ENCODE data around the gene TRIM62.
"Not testable (repeated sequence)": the region's sequence is repeated elsewhere in the genome, so short reads cannot be mapped to it uniquely, and the experiment has no call there.

The TRIM62 gene

DNA sequence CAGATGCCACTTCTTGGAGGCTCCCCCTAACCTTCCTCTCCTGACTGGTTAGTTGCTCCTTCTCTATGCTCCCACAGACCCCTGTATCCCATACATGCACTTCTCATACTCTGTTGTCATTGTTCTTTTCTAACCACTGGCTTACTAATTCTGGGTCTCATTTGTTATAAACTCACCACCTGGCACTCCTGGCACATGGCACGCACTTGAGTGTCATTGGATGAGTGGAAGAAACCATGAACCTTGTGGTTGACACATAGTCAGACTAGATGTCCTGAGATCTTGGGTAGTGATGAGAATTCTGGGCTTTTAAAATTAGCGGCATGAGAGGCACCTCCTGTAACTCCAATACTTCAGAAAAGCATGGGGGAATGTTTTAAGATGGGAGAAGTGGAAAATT, 49.3 kb downstream of the TRIM62 start:
- no peak for DNase-seq (ENCODE audit: low read depth)

DNA sequence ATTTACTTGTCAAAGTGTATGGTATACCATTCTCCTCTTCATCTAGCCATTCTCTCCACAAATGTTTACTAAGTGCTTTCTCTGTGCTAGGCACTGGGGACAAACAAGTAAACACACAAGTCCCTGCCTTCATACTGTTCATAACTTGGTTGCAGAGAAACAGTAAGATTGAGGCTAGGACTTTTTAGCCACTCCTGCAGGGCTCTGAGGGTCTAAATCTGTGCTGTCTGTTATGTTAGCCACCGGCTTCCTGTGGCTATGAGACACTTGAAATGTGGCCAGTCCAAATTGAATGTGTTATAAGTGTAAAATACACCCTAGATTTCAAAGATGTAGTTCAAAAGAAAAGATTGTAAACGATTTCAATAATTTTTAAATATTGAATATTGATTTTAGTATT, 50.7 kb downstream of the TRIM62 start:
- no peak for DNase-seq (ENCODE audit: low read depth)

DNA sequence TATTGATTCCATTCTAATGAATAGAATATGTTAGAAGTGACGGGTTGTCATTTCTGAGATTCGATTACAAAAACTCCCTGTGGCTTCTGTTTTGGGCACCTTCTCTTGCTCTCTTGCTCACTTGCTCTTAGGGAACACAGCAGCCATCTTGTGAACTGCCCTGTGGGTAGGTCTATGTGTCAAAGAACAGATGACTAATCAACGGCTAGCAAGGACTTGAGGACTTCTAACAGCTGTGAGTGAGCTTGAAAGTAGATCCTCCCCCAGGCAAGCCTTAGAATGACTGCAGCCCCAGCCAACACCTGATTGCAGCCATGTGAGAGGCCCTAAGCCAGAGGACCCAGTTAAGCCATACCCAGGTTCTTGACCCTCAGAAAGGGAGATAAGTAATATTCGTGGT, 51.5 kb downstream of the TRIM62 start:
- DNase-seq (ENCODE audit: low read depth): no peak

DNA sequence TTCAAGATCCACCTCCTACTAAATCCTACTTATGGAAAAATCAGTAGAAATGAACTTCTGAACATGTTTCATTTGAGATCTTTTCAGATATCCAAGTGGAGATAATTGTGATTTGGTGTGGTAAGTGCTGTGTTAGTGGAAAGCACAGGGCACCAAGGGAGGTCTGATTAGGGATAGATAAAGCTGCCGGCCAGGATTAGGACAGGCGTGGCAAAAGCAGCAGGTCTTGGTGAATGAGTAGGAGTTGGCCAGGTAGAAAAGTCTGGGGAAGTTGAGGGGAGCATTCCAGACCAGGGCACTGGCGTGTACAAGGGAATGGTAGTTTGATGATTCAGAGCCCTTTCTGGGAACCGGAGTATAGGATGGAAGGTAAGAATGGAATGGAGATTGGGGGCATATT, 53.1 kb downstream of the TRIM62 start:
- DNase-seq (ENCODE audit: low read depth): no peak

DNA sequence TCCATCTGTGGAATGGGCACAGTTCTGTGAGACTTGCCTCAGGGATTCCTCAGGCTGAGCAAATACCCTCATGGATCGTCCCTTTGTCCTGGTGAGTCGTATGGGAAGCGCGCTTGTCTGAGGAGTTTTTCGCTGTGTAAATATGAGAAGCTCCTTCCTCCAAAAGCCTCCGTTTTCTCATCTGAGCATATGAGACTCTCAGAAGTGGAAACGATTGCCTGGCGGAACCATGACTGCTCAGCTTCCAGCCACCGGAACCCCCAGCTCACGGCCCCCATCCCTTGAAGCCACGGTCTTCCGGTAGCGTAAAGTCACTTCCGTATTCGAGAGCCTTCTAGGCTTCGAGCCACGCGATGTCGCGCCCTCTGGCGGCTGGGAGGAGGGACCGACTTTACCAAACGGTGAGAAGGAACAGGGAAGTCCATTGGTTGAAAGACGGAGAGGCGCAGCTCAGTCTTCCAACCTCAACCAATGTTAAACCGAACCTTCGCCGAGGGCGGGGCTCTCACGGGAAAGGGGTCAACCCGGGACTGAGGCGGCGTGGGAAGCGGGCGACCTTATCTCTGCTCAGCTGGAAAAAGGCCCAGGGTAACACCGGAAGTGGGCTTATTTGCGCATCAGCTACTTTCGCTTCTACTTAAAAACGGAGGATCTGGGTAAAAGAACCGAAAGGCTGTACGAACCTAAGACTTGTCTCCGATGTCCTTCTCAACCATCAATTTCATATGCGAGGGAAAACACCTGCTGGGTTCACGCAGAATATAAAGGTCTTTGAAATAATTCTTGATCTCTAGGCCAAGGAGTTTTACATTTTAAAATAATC, 54.6 kb downstream of the TRIM62 start:
- DNase-seq (ENCODE audit: low read depth): peak; percentile 95

DNA sequence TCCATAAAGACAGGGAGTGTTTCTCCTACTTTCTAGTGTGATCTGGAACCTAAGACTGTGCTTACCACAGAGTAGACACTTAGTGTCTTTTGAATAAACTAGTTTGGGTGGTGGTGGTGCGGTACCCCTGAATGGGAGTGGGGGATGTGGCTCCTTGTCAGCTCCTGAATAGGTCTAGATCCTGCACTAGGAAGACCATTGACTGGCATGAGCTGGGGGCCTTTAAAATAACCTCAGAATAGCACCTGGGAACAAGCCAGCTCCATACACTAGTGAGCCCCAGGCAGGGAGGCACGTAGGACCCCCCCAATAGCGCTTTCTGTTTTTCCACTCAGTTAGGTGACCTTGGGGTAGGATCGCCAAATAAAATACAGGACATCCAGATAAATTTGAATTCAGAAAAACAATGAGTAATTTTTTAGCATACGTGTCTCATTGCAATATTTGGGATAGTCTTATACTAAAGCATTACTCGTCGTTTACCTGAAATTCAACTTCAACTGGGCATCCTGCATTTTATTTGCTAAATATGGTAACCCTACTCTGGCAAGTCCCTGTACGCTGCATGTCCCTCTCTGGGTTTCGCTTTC, 55.3 kb downstream of the TRIM62 start:
- no peak for DNase-seq (ENCODE audit: low read depth)

DNA sequence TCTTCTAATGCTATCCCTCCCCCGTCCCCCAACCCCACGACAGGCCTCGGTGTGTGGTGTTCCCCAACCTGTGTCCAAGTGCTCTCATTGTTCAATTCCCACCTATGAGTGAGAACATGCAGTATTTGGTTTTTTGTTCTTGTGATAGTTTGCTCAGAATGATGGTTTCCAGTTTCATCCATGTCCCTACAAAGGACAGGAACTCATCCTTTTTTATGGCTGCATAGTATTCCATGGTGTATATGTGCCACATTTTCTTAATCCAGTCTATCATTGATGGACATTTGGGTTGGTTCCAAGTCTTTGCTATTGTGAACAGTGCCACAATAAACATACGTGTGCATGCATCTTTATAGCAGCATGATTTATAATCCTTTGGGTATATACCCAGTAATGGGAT, 57.2 kb downstream of the TRIM62 start:
- DNase-seq (ENCODE audit: low read depth): not testable (repeated sequence)

DNA sequence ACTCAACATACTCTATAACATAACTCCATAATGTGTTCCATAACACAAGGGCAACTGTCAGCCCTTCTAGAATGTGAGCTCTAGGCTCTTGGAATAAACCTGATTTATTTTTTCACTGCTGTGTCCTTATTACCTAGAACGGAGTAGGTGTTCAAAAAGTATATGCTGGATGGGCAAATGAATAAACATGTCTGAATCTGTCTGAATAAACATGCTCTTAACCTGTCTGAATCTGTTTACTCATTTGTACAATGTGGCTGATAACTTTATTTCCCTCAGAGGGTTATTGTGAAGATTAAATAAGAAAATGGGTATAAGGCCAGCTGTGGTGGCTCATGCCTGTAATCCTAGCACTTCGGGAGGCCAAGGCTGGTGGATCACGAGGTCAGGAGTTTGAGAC, 58.6 kb downstream of the TRIM62 start:
- no peak for DNase-seq (ENCODE audit: low read depth)

DNA sequence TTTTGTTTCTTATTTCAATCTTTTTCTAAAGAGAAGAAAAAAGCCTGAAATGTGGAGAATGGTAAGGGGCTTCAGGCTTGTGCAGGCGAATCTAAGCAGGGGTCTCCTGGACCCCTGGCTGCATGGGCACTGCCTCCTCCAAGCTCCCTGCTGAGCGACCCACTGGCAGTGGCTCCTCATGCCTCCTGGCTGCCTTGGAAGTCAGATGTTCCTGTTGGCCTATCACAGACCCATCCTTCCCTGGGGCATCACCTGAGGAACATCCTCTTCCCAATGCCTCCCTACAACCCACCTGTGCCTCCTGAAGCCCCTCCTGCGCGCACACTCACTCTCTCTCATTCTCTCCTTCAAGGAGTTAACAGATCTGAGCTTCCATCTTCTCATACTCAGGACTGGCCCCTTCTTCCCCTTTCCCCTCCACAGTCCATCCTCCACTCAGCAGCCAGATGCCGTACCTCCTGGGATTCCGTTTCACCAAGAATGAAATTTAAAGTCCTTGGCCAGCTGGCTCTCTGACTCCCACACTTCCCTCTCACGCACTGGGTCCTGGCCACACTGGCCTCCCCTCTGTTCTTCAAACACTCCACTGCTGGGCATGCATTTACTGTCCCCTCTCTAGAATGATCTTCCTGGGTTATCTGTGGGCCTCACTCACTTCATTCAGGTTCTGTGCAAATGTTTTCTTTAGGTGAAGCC, 59.2 kb downstream of the TRIM62 start:
- DNase-seq (ENCODE audit: low read depth): no peak

DNA sequence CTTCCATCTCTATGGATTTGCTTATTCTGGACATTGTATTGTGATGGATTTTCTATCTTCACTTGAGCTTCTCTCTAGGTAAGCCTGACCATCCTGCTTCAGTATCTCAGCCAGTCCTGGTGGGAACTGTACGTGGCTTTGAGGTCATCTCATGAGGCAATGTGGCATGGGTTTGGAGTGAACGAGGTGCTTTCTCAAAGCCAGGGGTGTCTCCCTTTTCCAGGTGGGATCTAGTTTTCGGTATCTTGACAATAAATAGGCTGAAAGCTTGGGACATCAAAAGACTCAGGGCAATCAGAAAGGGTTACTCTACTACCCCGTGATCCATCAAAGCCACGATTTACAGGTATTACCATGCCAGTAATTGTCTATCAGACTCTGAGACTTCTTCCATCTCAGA, 60.1 kb downstream of the TRIM62 start:
- no peak for DNase-seq (ENCODE audit: low read depth)

DNA sequence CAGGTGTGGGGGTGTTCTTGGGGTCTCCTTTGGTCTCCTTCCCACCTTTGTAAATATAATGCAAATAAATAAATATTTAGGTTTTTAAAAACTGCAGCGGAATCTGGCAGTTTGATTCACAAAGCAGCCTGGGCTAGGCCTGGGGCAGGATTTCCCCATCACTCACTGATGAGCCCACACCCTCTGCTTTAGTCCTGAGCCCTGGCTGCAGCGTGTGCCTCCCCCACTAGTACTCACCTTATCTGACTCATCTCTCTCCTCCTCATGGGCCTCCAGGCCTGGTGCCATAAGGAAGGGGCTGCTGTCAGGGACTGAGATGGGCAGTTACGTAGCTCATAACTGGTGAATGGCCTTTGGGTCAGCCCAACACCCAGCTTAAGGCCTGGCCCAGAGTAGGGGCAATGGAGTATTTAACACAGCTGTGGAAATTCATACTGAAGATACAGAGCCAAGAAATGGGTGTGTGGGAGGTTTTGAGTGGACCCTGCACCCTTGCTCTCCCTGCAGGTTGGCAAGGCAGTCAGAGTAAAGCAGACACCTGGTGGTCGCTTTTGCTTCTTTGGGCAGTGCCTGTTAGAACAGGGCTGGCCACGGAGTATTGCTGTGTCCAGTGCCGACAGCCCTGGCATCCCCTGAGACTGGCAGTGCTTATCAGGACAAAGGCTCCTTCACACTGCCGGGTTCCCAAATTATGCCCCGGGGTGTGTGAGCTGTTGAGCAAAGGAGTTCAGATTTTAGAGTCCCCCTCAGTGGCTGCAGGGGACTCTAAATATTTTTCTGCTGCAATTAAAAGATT, 61.2 kb downstream of the TRIM62 start:
- DNase-seq (ENCODE audit: low read depth): no peak

DNA sequence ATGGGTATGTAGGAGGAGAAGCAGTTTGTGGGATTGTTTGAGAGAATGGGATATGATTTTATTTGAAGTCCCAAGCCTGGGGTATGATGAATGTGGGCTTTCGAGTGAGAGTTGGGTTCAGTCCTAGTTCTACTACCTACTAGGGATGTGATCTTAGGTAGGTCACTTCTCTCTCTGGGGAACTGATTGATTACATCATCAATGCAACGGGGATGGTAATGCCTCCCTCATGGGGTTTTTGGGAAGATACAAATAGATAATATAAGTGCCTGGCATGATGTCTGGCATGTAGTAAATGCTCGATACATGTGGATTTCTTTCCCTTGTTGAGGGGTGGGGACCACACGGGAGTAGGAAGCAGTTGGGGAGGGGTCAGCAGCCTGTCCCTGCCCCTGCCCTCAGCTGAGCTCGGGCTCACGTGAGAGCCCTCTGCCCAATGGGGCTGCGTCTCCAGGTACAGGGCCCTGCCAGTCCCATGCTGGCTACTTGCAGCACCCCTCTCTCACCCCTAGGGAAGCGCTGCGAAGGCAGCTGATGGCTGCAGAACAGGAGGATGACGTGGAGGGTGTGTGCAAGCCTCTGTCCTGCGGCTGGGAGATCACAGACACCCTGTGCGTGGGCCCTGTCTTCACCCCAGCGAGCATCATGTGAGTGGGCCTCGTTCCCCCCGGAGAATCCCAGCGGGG, 62.2 kb downstream of the TRIM62 start:
- no peak for DNase-seq (ENCODE audit: low read depth)

DNA sequence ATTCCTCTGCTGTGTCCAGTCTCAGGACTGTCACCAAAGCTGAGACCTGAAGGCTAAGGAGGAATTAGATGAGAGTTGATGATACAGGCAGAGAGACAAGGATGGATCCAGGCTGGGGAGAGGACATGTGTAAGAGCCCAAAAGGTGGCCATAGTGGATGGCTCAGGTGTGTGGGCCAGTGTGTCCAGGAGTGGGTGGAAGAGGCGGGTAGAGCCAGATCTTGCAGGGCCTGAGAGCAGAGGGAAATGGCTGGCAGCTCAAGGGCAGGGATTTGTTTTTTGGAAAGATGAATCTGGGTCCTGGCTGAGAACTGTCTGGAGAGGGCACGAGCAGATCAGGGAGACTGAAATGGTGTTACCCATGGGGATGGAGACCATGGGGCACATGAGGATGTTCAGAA, 62.8 kb downstream of the TRIM62 start:
- no peak for DNase-seq (ENCODE audit: low read depth)

DNA sequence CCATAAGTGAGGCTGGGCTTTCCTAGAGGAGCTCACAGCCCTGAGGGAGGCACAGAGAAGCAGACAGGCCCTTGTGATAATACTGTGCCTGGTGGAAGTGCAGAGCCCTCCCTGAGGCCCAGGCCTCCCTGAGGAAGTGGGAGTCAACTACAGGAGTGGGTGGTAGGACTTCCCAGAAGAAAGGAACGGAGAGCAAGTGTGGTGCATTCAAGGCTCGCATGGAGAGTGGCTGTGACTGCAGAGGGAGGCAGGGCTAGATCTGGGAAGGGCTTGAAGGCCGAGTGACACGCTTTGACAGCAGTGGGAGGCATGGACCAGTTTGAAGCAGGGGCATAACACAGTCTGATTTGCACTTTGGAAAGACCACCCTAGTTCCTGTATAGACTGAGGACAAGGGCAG, 63.6 kb downstream of the TRIM62 start:
- no peak for DNase-seq (ENCODE audit: low read depth)

DNA sequence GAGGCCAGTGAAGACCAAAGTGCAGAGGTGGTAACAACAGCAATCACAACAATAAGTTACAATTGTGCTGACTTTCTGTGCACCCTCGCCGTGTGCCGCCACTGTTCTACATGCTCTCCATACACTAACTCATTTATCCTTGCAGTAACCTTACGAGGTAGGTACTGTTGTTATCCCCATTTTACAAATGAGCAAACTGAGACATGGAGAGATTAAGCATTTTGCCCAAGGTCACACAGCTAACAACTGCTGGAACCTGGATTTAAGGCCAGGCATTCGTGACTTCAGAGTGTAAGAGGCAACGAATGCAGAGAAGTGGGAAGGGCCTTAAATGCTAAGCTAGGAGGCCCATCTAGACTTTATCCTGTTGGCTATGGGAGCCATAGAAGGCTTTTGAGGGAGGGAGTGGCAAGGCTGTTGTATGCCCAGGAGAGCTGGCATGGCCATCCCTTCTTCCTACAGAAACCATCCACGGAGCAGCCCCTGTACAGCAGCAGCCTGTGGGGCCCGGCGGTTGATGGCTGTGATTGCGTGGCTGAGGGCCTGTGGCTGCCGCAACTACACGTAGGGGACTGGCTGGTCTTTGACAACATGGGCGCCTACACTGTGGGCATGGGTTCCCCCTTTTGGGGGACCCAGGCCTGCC, 64.3 kb downstream of the TRIM62 start:
- no peak for DNase-seq (ENCODE audit: low read depth)

DNA sequence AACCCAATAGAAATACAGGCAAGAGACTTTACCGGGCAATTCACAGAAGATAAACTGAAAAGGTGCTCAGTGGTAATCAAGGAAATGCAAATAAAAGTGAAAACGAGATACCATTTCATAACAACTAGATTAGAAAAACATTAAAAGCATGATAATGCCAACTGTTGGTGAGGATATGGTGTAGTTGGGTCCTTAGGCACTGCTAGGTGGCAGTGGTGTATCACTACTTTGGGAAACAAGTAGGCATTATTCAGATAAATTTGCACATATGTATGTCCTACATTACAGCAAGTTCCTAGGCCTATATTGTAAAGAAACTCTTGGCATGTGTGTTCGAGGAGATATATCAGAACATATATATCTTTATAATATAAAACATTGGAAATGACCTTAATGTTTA, 69.9 kb downstream of the TRIM62 start:
- DNase-seq (ENCODE audit: low read depth): no peak

DNA sequence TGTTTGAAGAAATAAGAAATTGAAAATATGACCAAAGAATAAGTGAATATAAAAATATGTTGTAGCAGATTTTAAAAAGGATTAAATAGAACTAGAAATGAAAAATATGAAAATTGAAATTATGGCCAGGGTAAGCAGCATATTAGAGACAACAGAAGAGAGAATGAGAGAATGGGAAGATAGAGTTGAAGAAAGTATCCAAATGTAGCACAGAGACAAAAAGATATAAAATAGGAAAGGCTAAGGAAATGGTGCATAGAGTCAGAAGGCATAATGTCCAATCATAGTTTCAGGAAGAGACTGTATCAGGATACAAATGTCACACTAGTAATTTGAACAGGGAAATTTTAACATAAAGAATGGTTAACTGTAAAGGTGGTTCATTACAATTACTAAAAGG, 71.4 kb downstream of the TRIM62 start:
- no peak for DNase-seq (ENCODE audit: low read depth)

DNA sequence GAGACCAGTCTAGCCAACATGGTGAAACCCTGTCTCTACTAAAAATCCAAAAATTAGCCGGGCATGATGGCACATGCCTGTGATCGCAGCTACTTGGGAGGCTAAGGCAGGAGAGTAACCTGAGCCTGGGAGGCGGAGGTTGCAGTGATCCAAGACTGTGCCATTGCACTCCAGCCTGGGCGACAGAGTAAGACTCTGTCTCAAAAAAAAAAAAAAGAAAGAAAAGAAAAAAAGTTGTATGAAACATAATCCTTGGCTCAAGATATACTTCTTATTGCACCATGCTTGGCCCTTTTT, 81.8 kb downstream of the TRIM62 start:
- not testable (repeated sequence) for DNase-seq (ENCODE audit: low read depth)

DNA sequence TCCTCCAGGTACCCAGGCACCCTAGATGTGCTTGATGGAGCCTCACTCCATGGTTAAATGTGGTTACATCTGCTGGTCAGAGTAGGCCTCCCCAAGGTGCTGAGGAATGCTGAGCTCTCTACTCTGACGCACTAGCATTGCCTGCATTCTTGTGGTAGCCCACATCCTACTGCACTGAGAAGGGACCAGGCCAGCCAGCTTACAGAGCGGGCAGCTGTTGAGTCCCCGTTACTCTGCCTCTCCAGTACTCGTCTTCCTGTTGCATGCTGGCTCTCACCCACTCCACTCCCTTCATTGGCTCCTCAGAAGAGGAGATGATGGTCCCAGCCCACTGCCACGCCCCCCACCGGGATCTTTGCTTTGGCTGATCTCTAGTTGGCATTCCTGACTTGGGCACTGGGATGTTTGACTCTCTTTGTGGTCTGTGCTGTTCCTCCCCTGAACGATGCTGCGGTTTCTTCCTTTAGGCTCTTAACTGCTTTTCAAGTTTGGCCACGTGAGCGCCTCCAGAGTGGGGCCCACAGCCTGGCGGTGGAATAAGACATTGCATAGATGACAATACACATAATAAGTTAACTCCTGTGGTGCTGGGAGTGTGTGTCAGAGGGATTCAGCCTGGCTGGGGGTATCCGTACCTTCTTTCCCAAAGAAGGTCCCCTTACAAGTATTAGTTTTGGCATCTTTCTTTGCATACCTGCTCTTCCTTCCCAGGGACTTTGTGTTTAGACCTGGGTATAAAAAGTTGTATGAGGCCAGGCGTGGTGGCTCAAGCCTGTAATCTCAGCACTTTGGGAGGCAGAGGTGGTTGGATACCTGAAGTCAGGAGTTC, 82.3 kb downstream of the TRIM62 start:
- peak; percentile 100 for DNase-seq (ENCODE audit: low read depth)

DNA sequence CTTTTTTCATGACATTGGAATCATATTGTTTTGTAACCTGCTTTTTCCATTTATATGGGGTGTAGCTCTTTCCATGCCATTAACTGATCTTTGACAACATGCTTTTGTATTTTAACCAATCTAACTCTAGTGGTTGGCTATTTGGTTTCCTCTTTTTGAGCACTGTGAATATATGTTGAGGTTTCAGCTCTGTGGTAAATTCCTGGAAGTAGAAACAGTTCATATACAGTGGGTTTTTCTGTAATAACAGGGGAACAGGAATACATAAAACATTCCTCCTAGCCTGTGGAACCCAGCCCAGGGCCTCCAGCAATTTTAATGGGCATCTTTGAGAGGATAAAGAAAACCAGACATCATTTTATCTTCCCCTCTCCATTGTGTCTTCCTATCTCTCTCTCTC, 83.5 kb downstream of the TRIM62 start:
- DNase-seq (ENCODE audit: low read depth): no peak

DNA sequence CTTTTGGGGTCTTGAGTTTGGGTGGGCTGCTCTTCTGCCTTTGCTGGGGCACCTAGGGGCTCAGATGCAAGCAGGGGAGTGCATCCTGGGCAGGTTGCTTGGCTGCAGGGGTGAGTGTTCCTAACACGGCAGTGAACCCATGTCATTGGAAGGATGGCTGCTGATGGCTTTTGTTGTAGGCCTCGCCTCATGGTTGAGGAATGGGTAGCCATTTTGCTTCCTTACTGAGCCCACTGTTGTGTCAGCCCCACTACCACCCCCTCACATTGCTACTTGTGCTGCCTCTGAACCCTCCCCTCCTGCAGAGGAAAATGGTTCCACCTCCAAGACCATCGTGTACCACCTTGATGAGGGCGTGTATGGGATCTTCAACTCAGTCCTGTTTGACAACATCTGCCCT, 84.1 kb downstream of the TRIM62 start:
- no peak for DNase-seq (ENCODE audit: low read depth)
